ENCODE results near the gene CLSTN3. TPM values are rescaled to one million over a fixed set of nuclear protein-coding genes. Genes with fewer than 3 reads are reported as not detected.

Gene CLSTN3
- total RNA-seq, 1 donor from 2014 or later = 134 TPM

DNA sequence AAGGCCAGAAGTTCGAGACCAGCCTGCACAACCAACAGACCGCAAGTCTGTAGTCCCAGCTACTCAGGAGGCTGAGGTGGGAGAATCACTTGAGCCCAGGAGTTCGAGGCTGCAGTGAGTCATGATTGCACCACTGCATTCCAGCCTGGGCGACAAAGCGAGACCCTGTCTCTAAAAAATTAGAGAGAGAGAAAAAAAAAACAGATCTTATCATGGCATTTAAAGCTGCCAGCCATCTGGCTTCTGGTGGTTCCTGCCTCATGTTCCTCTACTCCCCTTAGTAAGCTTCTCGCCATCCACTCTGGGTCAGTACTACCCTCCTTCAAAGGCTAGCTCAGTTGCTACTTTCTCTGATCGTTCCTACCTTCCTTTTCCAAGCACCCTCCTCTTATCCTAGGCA is 16.1 kb downstream of the CLSTN3 start:
- Mint-ChIP-seq H3K27me3 (ENCODE audit: unreplicated experiment) (peaks cover 3% of the 10 kb centered on the region), H3K4me1 (ENCODE audit: unreplicated experiment) (peaks cover 8% of the 10 kb centered on the region), H3K36me3 (ENCODE audit: low read depth, unreplicated experiment) (peaks cover 57% of the 10 kb centered on the region), H3K27ac (ENCODE audit: unreplicated experiment) (peak overlapping the region; percentile 9), H3K4me3 (ENCODE audit: unreplicated experiment) (no peak overlapping the region), H3K9me3 (ENCODE audit: unreplicated experiment) (no peaks in the 10 kb centered on the region)
- TF ChIP-seq CTCF (IDR thresholded peaks at IDR 0.05; ENCODE audit: unreplicated experiment) = no peak
- no peak for DNase-seq (ENCODE audit: low spot score)

GRCh38 chr12:7146906-7147305 is 16.7 kb downstream of the CLSTN3 start:
- no peak overlapping the region for H3K4me3 Mint-ChIP-seq (ENCODE audit: unreplicated experiment)
- TF ChIP-seq CTCF (IDR thresholded peaks at IDR 0.05; ENCODE audit: unreplicated experiment) = no peak
- no peak for DNase-seq (ENCODE audit: low spot score)
- peaks cover 54% of the 10 kb centered on the region for H3K36me3 Mint-ChIP-seq (ENCODE audit: low read depth, unreplicated experiment)
- no peaks in the 10 kb centered on the region for H3K9me3 Mint-ChIP-seq (ENCODE audit: unreplicated experiment)
- peaks cover 8% of the 10 kb centered on the region for H3K4me1 Mint-ChIP-seq (ENCODE audit: unreplicated experiment)
- H3K27ac Mint-ChIP-seq (ENCODE audit: unreplicated experiment) = no peak overlapping the region
- peaks cover under 1% of the 10 kb centered on the region for H3K27me3 Mint-ChIP-seq (ENCODE audit: unreplicated experiment)

DNA sequence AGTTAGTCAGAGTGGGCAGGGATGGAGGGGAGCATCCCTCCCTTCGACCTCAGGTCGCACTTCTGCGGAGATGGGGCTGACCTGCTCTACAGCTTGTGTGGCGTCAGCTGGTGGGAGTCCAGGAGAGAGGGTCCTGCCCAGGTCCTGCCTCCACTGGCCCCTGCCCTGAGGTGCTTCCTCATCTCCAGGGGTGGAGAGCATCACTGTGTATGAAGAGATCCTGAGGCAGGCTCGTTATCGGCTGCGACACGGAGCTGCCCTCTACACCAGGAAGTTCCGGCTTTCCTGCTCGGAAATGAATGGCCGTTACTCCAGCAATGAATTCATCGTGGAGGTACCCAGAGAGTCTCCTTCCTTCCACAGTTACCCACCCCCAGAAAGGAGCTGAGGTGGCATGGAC is 20.2 kb downstream of the CLSTN3 start:
- TF ChIP-seq CTCF (IDR thresholded peaks at IDR 0.05; ENCODE audit: unreplicated experiment) = no peak
- Mint-ChIP-seq H3K9me3 (ENCODE audit: unreplicated experiment) (no peaks in the 10 kb centered on the region), H3K4me1 (ENCODE audit: unreplicated experiment) (peaks cover 21% of the 10 kb centered on the region), H3K27me3 (ENCODE audit: unreplicated experiment) (no peaks in the 10 kb centered on the region), H3K36me3 (ENCODE audit: low read depth, unreplicated experiment) (peaks cover 48% of the 10 kb centered on the region), H3K27ac (ENCODE audit: unreplicated experiment) (no peak overlapping the region), H3K4me3 (ENCODE audit: unreplicated experiment) (peak overlapping the region; percentile 10)
- DNase-seq (ENCODE audit: low spot score) = no peak

DNA sequence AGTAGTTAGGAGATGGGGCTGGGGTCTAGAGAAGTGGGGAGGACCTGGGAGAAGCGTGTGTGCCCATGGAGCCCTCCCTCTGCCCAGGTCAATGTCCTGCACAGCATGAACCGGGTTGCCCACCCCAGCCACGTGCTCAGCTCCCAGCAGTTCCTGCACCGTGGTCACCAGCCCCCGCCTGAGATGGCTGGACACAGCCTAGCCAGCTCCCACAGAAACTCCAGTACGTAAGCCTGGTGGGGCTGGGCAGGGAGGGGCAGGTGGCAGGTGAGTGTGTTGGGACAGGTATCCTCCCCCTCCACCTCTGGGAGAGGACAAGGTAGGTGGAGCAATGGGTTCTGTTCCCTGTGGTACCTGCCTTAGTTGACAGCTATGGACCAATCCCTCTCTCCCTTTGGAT is 20.7 kb downstream of the CLSTN3 start:
- Mint-ChIP-seq H3K9me3 (ENCODE audit: unreplicated experiment) (no peaks in the 10 kb centered on the region), H3K36me3 (ENCODE audit: low read depth, unreplicated experiment) (peaks cover 47% of the 10 kb centered on the region), H3K4me1 (ENCODE audit: unreplicated experiment) (peaks cover 22% of the 10 kb centered on the region), H3K4me3 (ENCODE audit: unreplicated experiment) (no peak overlapping the region), H3K27ac (ENCODE audit: unreplicated experiment) (no peak overlapping the region), H3K27me3 (ENCODE audit: unreplicated experiment) (no peaks in the 10 kb centered on the region)
- TF ChIP-seq CTCF (IDR thresholded peaks at IDR 0.05; ENCODE audit: unreplicated experiment) = no peak
- no peak for DNase-seq (ENCODE audit: low spot score)

GRCh38 chr12:7151532-7151931 is 21.4 kb downstream of the CLSTN3 start:
- no peak for DNase-seq (ENCODE audit: low spot score)
- Mint-ChIP-seq H3K27ac (ENCODE audit: unreplicated experiment) (no peak overlapping the region), H3K36me3 (ENCODE audit: low read depth, unreplicated experiment) (peaks cover 49% of the 10 kb centered on the region)

More at GRCh38 chr12:7151532-7151931, 21.4 kb downstream of the CLSTN3 start:
- Mint-ChIP-seq H3K27me3 (ENCODE audit: unreplicated experiment) (no peaks in the 10 kb centered on the region), H3K4me1 (ENCODE audit: unreplicated experiment) (peaks cover 22% of the 10 kb centered on the region), H3K4me3 (ENCODE audit: unreplicated experiment) (no peak overlapping the region), H3K9me3 (ENCODE audit: unreplicated experiment) (no peaks in the 10 kb centered on the region)
- TF ChIP-seq CTCF (IDR thresholded peaks at IDR 0.05; ENCODE audit: unreplicated experiment) = no peak
